RCC 7860 (cell line): ENCODE measurements around the gene PNPLA1.

Experiments used
- DNase-seq: peaks from one replicate; pipeline ENCODE4 v3.0.0-alpha.2; 2015; ENCODE audit warnings: low spot score
- FAIRE-seq: peaks from 2 replicates; lab custom pipeline; 2012; peaks lifted over from hg19 to GRCh38; lab: Jason Lieb, UNC

The PNPLA1 gene

DNA sequence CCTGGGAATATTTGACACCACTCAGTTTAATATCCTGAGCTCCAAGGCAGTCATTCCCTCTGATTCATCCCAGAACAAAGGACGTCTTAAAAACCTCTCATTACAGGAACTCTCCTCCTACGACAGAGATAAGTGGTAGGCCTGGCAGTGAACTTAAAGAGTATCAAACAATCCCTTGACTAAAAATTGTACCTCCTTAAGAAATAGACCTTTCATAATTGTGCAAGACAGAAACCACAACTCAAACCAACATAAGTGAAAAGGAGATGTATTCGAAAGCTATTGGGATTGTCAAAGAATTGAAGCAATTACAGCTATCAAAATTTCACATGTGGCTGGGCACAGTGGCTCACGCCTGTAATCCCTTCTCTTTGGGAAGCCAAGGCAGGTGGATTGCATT, 86.0 kb downstream of the PNPLA1 start:
- FAIRE-seq (no peak), DNase-seq (no peak)

DNA sequence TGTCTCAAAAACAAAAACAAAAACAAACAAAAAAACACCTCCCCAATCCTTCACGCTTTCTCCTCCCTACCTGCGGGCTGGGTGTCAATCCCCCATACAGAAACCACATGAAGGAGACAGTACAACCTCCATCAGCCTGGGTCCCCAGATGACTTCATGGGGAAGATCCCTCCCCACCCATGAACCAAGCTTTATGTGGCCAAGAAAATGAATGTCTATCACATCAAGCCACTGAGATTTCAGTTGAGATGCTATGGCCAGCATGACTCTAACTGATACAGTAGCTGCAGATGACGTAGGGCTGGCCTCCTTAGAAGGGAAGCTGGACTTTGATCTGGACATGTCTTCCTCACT, 88.0 kb downstream of the PNPLA1 start:
- FAIRE-seq: no peak

More for the DNA sequence above, 88.0 kb downstream of the PNPLA1 start:
- DNase-seq: no peak
